DOHH2 (cell line): ENCODE data around the gene FAM193A.

Source experiments
- CTCF ChIP-seq: fragments of 200-600 bp; sonication (generic); IDR thresholded peaks from one replicate; pipeline ENCODE4 v1.5.1; 2014; ENCODE audit warnings: antibody characterized with exemption, mild to moderate bottlenecking, low read depth, low read length; ENCODE audit not compliant: poor library complexity, severe bottlenecking
- EZH2phosphoT487 ChIP-seq: fragments of 200-600 bp; sonication (generic); IDR thresholded peaks from 2 replicates; pipeline ENCODE4 v1.6.1; 2017; ENCODE audit warnings: borderline replicate concordance, mild to moderate bottlenecking, antibody characterized with exemption, low read length, moderate library complexity, mixed read lengths

GRCh38 chr4:2501034-2501594, 35.3 kb upstream of the FAM193A start:
- no peak for TF ChIP-seq CTCF
- no peak for TF ChIP-seq EZH2phosphoT487
